HEK293 (cell line): ENCODE measurements around the gene AATF.

ENCODE experiments used
- CTCF ChIA-PET: fragments of 350-600 bp; formaldehyde crosslinking; extraction: SDS; loops from one replicate; lab custom pipeline; 2021; ENCODE audit warnings: antibody characterized with exemption; lab: Yijun Ruan, JAX
- POLR2A ChIA-PET: fragments of 300-600 bp; formaldehyde crosslinking; extraction: SDS; loops from one replicate; lab custom pipeline; 2020; ENCODE audit warnings: antibody characterized with exemption, inconsistent platforms; lab: Yijun Ruan, JAX
- H3K27ac ChIP-seq: fragments of 200-500 bp; sonication (Bioruptor generic); 2 replicates; pipeline ENCODE4 v1.5.1; 2014; ENCODE audit warnings: low read depth, low read length, control low read depth, inconsistent platforms; ENCODE audit errors: extremely low read depth
- H3K36me3 ChIP-seq, 2 experiments: fragments of 200-500 bp in 1 of 2; sonication (Bioruptor generic) in 1 of 2; 1 replicate in 1 of 2; 2 replicates in 1 of 2; pipeline ENCODE4 v1.5.1; 2014 to 2017; ENCODE audit warnings: inconsistent platforms in 2 of 2, low read length in 2 of 2; ENCODE audit not compliant: control insufficient read depth in 2 of 2, insufficient read depth in 1 of 2
- H3K4me1 ChIP-seq: fragments of 200-500 bp; sonication (Bioruptor generic); 2 replicates; pipeline ENCODE4 v1.5.1; 2014; ENCODE audit warnings: mild to moderate bottlenecking, low read length, inconsistent platforms; ENCODE audit not compliant: control insufficient read depth, insufficient read depth
- H3K4me3 ChIP-seq: 2 replicates; pipeline ENCODE4 v1.5.1; 2011; ENCODE audit warnings: low read depth, mild to moderate bottlenecking, control low read depth, low read length, moderate library complexity
- H3K9me3 ChIP-seq: fragments of 200-500 bp; sonication (Bioruptor generic); 2 replicates; pipeline ENCODE4 v1.5.1; 2014; ENCODE audit warnings: low read depth, low read length, inconsistent platforms; ENCODE audit not compliant: control insufficient read depth, insufficient read depth
- GFI1B ChIP-seq: fragments of 450-650 bp; formaldehyde crosslinking; IDR thresholded peaks from 2 replicates; pipeline ENCODE4 v1.5.1; 2016; ENCODE audit warnings: missing biosample characterization, missing genetic modification characterization
- GLIS2 ChIP-seq: fragments of 450-650 bp; formaldehyde crosslinking; IDR thresholded peaks from 2 replicates; pipeline ENCODE4 v1.5.1; 2016; ENCODE audit warnings: missing biosample characterization, missing genetic modification characterization
- KLF1 ChIP-seq: fragments of 450-650 bp; formaldehyde crosslinking; IDR thresholded peaks from 2 replicates; pipeline ENCODE4 v1.5.1; 2016; ENCODE audit warnings: missing biosample characterization, missing genetic modification characterization
- KLF17 ChIP-seq: fragments of 450-650 bp; formaldehyde crosslinking; IDR thresholded peaks from 2 replicates; pipeline ENCODE4 v1.5.1; 2016; ENCODE audit warnings: missing biosample characterization, missing genetic modification characterization
- KLF9 ChIP-seq: fragments of 450-650 bp; formaldehyde crosslinking; IDR thresholded peaks from 2 replicates; pipeline ENCODE4 v1.5.1; 2016; ENCODE audit warnings: missing biosample characterization, missing genetic modification characterization, low read depth
- OSR2 ChIP-seq: fragments of 450-650 bp; formaldehyde crosslinking; IDR thresholded peaks from 2 replicates; pipeline ENCODE4 v1.5.1; 2016; ENCODE audit warnings: missing biosample characterization, missing genetic modification characterization
- SETDB1 ChIP-seq: IDR thresholded peaks from one replicate; pipeline ENCODE4 v1.6.1; 2017; ENCODE audit warnings: mild to moderate bottlenecking, low read length, moderate library complexity, mixed read lengths; ENCODE audit not compliant: insufficient read length
- ZFP37 ChIP-seq: fragments of 450-650 bp; formaldehyde crosslinking; IDR thresholded peaks from 2 replicates; pipeline ENCODE4 v1.5.1; 2016; ENCODE audit warnings: missing biosample characterization, missing genetic modification characterization
- ZNF155 ChIP-seq: fragments of 450-650 bp; formaldehyde crosslinking; IDR thresholded peaks from 2 replicates; pipeline ENCODE4 v1.5.1; 2016; ENCODE audit warnings: missing biosample characterization, missing genetic modification characterization
- ZNF157 ChIP-seq: fragments of 450-650 bp; formaldehyde crosslinking; IDR thresholded peaks from 2 replicates; pipeline ENCODE4 v1.5.1; 2016; ENCODE audit warnings: missing biosample characterization, missing genetic modification characterization
- ZNF510 ChIP-seq: fragments of 450-650 bp; formaldehyde crosslinking; IDR thresholded peaks from 2 replicates; pipeline ENCODE4 v1.5.1; 2018; ENCODE audit warnings: mild to moderate bottlenecking, missing genetic modification characterization, missing biosample characterization; ENCODE audit not compliant: insufficient replicate concordance
- ZNF529 ChIP-seq: fragments of 450-650 bp; formaldehyde crosslinking; IDR thresholded peaks from 2 replicates; pipeline ENCODE4 v1.5.1; 2017; ENCODE audit warnings: missing genetic modification characterization, missing biosample characterization; ENCODE audit not compliant: insufficient replicate concordance
- ZNF548 ChIP-seq: fragments of 450-650 bp; formaldehyde crosslinking; IDR thresholded peaks from 2 replicates; pipeline ENCODE4 v1.5.1; 2016; ENCODE audit warnings: missing biosample characterization, missing genetic modification characterization
- ZNF549 ChIP-seq: fragments of 450-650 bp; IDR thresholded peaks from 2 replicates; pipeline ENCODE4 v1.5.1; 2018; ENCODE audit warnings: missing biosample characterization, missing genetic modification characterization, mild to moderate bottlenecking, inconsistent platforms, moderate library complexity
- ZNF558 ChIP-seq: fragments of 450-650 bp; formaldehyde crosslinking; IDR thresholded peaks from 2 replicates; pipeline ENCODE4 v1.5.1; 2016; ENCODE audit warnings: missing biosample characterization, missing genetic modification characterization
- ZNF645 ChIP-seq: fragments of 450-650 bp; formaldehyde crosslinking; IDR thresholded peaks from 2 replicates; pipeline ENCODE4; 2016; ENCODE audit warnings: missing biosample characterization, missing genetic modification characterization
- ZNF707 ChIP-seq: fragments of 450-650 bp; formaldehyde crosslinking; IDR thresholded peaks from 2 replicates; pipeline ENCODE4 v1.5.1; 2016; ENCODE audit warnings: missing biosample characterization, missing genetic modification characterization
- TF ChIP-seq, protein P1 (sequence below): fragments of 450-650 bp; formaldehyde crosslinking; IDR thresholded peaks from 2 replicates; pipeline ENCODE4 v1.5.1; 2016; ENCODE audit warnings: missing biosample characterization, missing genetic modification characterization

AATF gene

DNA sequence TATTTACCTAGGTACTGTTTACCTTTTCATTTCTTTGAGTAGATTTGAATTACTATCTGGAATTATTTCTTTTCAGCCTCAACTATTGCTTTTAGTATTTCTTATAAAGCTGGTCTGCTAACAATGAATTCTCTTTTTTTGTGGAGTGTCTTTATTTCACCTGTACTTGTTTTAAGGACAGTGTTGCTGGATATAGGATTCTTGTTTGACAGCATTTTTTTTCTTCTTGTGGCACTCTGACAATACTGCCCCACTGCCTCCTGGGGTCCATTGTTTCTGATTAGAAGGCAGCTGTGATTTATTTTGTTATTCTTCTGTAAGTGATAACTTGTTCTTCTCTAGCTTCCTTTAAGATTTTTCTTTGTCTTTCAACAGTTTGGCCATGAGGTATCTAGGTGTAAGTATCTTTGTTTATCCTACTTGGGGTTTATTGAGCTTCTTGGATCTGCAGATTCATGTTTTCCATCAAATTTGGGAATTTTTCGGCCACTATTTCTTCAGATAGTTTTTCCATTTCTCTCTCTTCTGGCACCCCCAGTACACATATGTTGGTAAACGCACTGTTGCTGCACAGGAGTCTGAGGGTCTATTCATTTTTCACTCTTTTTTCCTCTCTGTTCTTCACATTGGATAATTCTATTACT is 130.4 kb downstream of the AATF start:
- POLR2A ChIA-PET, result no interaction called here
- no peak for TF ChIP-seq GFI1B (tag by site-specific recombination)
- no peak for TF ChIP-seq ZNF155
- TF ChIP-seq KLF1 (tag by site-specific recombination), result no peak
- no peak for TF ChIP-seq ZNF529 (tag by site-specific recombination)
- no peak for TF ChIP-seq OSR2 (tag by site-specific recombination)
- TF ChIP-seq, protein P1, sequence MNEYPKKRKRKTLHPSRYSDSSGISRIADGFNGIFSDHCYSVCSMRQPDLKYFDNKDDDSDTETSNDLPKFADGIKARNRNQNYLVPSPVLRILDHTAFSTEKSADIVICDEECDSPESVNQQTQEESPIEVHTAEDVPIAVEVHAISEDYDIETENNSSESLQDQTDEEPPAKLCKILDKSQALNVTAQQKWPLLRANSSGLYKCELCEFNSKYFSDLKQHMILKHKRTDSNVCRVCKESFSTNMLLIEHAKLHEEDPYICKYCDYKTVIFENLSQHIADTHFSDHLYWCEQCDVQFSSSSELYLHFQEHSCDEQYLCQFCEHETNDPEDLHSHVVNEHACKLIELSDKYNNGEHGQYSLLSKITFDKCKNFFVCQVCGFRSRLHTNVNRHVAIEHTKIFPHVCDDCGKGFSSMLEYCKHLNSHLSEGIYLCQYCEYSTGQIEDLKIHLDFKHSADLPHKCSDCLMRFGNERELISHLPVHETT (tag by site-specific recombination), result no peak
- TF ChIP-seq KLF17 (tag by site-specific recombination), result no peak
- no peak for TF ChIP-seq ZNF549
- peak; percentile 96 for TF ChIP-seq ZNF558 (tag by site-specific recombination)
- TF ChIP-seq ZNF707 (tag by site-specific recombination), result no peak
- no peak for TF ChIP-seq ZNF548 (tag by site-specific recombination)
- TF ChIP-seq SETDB1, result peak; percentile 90
- H3K9me3 ChIP-seq, result no peaks in the 10 kb centered on the region; the same call in 1 of the 2 replicates
- CTCF ChIA-PET, result interaction anchor here (0.7 kb wide), 1 partner anchor 33 kb away, joined by 4 read pairs; no protein-coding TSS in a partner anchor
- H3K4me1 ChIP-seq, result no peaks in the 10 kb centered on the region
- H3K4me3 ChIP-seq, result no peak overlapping the region
- H3K27ac ChIP-seq, result no peak overlapping the region
- H3K36me3 ChIP-seq, result no peaks in the 10 kb centered on the region

- POLR2A ChIA-PET, result interaction anchor here (0.6 kb wide), 1 partner anchor 141 kb away, joined by 3 read pairs; no protein-coding TSS in a partner anchor
- TF ChIP-seq KLF9 (tag by site-specific recombination) (no peak), KLF17 (tag by site-specific recombination) (no peak), ZNF645 (tag by site-specific recombination) (no peak), ZFP37 (no peak), ZNF510 (tag by site-specific recombination) (no peak), ZNF157 (no peak), GLIS2 (tag by site-specific recombination) (no peak)
- TF ChIP-seq, all 188 proteins: peak for 0
- CTCF ChIA-PET, result interaction anchor here (0.7 kb wide), 1 partner anchor 33 kb away, joined by 4 read pairs; no protein-coding TSS in a partner anchor
- no peak overlapping the region for H3K4me3 ChIP-seq
- no peaks in the 10 kb centered on the region for H3K4me1 ChIP-seq
- no peaks in the 10 kb centered on the region; the same call in 1 of the 2 replicates for H3K9me3 ChIP-seq
- peaks cover 0 to 2% of the 10 kb centered on the region in 2 experiments; a peak in 1 of 3 replicates for H3K36me3 ChIP-seq
- no peak overlapping the region for H3K27ac ChIP-seq
These were observed 131.0 kb downstream of the AATF start for GRCh38 chr17:37079735-37080134.
